ENCODE data around the gene TNFRSF13B. TPM values are rescaled to one million over a fixed set of nuclear protein-coding genes. Genes with fewer than 3 reads are reported as not detected.
"Not testable (repeated sequence)": the region's sequence is repeated elsewhere in the genome, so short reads cannot be mapped to it uniquely, and the experiment has no call there.

The TNFRSF13B gene
- total RNA-seq, 3 donors from 2014 or later (not counting 1 experiment from before 2014, with no cell fraction given), result 0.70 to 7.7 (median 0.89) TPM

- H3K36me3 ChIP-seq (ENCODE audit: control insufficient read depth, insufficient read depth, low read length); DNase-seq; H3K27me3 ChIP-seq (ENCODE audit: control insufficient read depth, insufficient read depth, low read length); H3K4me3 ChIP-seq (ENCODE audit: low read length); intact Hi-C loops (cut with micrococcal nuclease); H3K4me1 ChIP-seq (ENCODE audit: control insufficient read depth, insufficient read depth, low read length); H3K27ac ChIP-seq (ENCODE audit: low read length); H3K9me3 Mint-ChIP-seq; ATAC-seq; H3K9me3 ChIP-seq (ENCODE audit: control insufficient read depth, insufficient read depth, low read length); H3K4me3 Mint-ChIP-seq; H3K4me1 Mint-ChIP-seq; H3K27ac Mint-ChIP-seq; H3K36me3 Mint-ChIP-seq: not testable (repeated sequence)
- H3K27me3 Mint-ChIP-seq (ENCODE audit: low read depth in 2 of 2), result peaks cover 0 to 11% of the 10 kb centered on the region in 2 donors
- WGBS (ENCODE audit: insufficient coverage), result 93% methylated on average over 15 of the region's 20 CpGs
Measured at GRCh38 chr17:16892876-16893454, 79.0 kb downstream of the TNFRSF13B start.

- Histone ChIP-seq H3K27ac (ENCODE audit: low read length) (no peak overlapping the region), H3K36me3 (ENCODE audit: control insufficient read depth, insufficient read depth, low read length) (no peaks in the 10 kb centered on the region), H3K4me3 (ENCODE audit: low read length) (no peak overlapping the region), H3K4me1 (ENCODE audit: control insufficient read depth, insufficient read depth, low read length) (no peaks in the 10 kb centered on the region), H3K27me3 (ENCODE audit: control insufficient read depth, insufficient read depth, low read length) (no peaks in the 10 kb centered on the region), H3K9me3 (ENCODE audit: control insufficient read depth, insufficient read depth, low read length) (no peaks in the 10 kb centered on the region)
- Mint-ChIP-seq H3K36me3 (no peaks in the 10 kb centered on the region), H3K27ac (no peak overlapping the region), H3K4me1 (no peaks in the 10 kb centered on the region), H3K9me3 (no peaks in the 10 kb centered on the region), H3K27me3 (ENCODE audit: low read depth in 2 of 2) (peaks cover 0 to 2% of the 10 kb centered on the region in 2 donors), H3K4me3 (no peak overlapping the region)
- intact Hi-C loops (cut with micrococcal nuclease), result no loop called here
- no peak for ATAC-seq
- TF ChIP-seq, protein P1, sequence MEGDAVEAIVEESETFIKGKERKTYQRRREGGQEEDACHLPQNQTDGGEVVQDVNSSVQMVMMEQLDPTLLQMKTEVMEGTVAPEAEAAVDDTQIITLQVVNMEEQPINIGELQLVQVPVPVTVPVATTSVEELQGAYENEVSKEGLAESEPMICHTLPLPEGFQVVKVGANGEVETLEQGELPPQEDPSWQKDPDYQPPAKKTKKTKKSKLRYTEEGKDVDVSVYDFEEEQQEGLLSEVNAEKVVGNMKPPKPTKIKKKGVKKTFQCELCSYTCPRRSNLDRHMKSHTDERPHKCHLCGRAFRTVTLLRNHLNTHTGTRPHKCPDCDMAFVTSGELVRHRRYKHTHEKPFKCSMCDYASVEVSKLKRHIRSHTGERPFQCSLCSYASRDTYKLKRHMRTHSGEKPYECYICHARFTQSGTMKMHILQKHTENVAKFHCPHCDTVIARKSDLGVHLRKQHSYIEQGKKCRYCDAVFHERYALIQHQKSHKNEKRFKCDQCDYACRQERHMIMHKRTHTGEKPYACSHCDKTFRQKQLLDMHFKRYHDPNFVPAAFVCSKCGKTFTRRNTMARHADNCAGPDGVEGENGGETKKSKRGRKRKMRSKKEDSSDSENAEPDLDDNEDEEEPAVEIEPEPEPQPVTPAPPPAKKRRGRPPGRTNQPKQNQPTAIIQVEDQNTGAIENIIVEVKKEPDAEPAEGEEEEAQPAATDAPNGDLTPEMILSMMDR (IDR thresholded peaks at IDR 0.05), result no peak
- WGBS (ENCODE audit: insufficient coverage), result 89% methylated on average over 5 of the region's 5 CpGs
- DNase-seq, result no peak
Measured at GRCh38 chr17:16889088-16889465, 82.8 kb downstream of the TNFRSF13B start.

Other genes starting within 250 kb of the TNFRSF13B start
- 100 to 1,000 TPM; 225 to 272 (median 229) TPM for gene MPRIP, start 70.3 kb upstream of the TNFRSF13B start, total RNA-seq
- gene PLD6, start 234.2 kb upstream of the TNFRSF13B start, total RNA-seq, result 1 to 10 TPM in 1 of 3 donors, under 1 TPM in 2; 0.45 to 1.7 (median 0.84) TPM